Measurements from ENCODE around the gene CYYR1.

CYYR1 gene

DNA sequence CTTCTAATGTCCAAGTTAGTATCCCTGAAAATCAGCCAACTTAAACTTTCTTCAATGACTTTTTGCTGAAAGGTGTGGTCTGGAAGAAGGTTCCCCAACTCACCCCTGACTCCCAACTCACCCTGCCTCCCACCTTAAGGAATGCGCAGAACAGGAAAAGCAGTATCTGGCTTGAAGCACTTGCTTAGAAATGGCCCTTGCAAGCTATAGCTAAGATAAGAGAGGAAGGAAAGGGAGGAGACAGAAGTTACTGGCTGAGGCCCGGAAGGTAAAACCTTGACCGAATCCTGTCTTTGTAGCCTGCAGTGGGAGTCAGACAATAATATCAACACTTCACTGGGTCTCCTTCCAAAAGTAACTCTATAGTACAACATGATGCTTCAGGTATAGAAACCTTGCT, 2.9 kb downstream of the CYYR1 start:
- peaks cover 20% of the 10 kb centered on the region for H3K4me1 ChIP-seq
- H3K9me3 ChIP-seq = no peaks in the 10 kb centered on the region; the same call in 1 of the 2 replicates
- H3K4me3 ChIP-seq = no peak overlapping the region
- in situ Hi-C loops (cut with MboI; ENCODE audit: low sequenced_read_pairs) = no loop called here
- H3K27me3 ChIP-seq (ENCODE audit: low read depth) = no peaks in the 10 kb centered on the region
- no peak for DNase-seq (ENCODE audit: low spot score in 2 of 2)
- H3K36me3 ChIP-seq (replicated peaks) = no peaks in the 10 kb centered on the region

DNA sequence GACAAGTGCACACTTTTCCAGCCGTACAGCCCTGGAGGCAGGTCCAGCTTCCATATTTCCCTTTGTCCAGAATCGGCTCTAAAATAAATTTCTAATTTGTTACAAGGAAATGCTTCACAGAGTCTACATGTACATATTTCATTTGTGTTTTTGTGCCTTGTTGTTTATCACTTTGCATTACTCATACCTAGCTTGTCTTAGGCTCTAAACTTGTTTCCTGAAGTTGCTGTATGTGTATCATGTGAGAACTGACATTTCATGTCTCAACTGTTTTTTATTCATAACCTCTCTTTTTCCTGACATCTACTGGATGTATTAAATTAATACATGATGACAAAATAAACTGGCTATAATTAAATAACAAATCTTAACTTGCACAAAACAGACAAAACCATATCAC, 7.5 kb downstream of the CYYR1 start:
- DNase-seq (ENCODE audit: low spot score in 2 of 2) = no peak
- in situ Hi-C loops (cut with MboI; ENCODE audit: low sequenced_read_pairs) = no loop called here
- H3K27me3 ChIP-seq (ENCODE audit: low read depth) = no peaks in the 10 kb centered on the region
- no peaks in the 10 kb centered on the region for H3K9me3 ChIP-seq
- H3K4me3 ChIP-seq = no peak overlapping the region
- no peaks in the 10 kb centered on the region for H3K36me3 ChIP-seq (replicated peaks)
- H3K4me1 ChIP-seq = peaks cover 23% of the 10 kb centered on the region

DNA sequence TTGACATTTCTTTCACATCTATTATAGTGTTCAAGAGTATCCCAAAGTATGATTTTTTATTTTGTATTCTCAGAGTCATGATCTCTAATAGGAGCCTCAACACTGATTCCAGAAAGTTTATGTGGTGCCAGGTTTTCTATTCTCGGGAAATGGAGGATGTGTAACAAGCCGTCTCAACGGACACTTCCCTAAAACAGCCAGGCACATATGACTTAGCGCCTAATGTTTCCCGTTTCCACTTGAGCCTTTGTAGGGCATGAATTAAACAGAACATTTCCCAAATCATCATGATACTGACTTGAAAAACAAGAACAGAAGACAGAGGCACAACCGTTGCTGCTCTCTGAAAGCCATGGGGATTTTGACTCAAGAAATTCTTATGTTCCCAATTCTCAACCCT, 8.0 kb downstream of the CYYR1 start:
- in situ Hi-C loops (cut with MboI; ENCODE audit: low sequenced_read_pairs) = no loop called here
- Histone ChIP-seq H3K4me1 (peaks cover 23% of the 10 kb centered on the region), H3K4me3 (no peak overlapping the region), H3K27me3 (ENCODE audit: low read depth) (no peaks in the 10 kb centered on the region), H3K36me3 (replicated peaks) (no peaks in the 10 kb centered on the region), H3K9me3 (no peaks in the 10 kb centered on the region)
- no peak for DNase-seq (ENCODE audit: low spot score in 2 of 2)

DNA sequence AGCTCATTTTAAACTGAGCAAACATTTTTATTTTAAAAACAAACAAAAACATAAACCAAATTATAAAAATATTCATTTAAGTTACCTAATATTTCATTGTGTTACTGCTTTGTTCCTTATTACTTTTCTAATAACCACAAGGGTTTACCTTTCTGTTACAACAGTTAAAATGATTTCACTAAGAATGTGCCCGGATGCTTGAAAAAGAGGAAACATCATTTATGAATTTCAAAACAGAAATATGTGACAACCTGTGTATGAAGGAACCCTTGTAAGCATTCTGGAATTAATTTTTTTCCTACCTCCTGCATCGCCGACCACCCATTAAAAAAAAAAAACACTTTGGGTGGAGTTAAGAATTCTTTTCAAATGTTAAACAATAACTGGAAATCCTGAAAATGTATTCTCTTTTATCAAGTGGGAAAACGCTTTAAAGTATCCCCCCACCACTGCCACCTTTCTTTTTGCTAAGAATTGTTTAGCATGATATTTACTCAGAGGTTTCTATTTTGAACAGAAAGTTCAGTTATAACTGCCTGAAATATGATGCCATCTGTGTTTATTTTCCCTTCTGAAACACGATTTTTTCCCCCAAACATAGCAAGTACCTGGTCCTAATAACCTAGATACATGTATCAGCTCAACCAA, 9.1 kb downstream of the CYYR1 start:
- H3K4me3 ChIP-seq = no peak overlapping the region
- no peaks in the 10 kb centered on the region for H3K27me3 ChIP-seq (ENCODE audit: low read depth)
- H3K36me3 ChIP-seq (replicated peaks) = no peaks in the 10 kb centered on the region
- in situ Hi-C loops (cut with MboI; ENCODE audit: low sequenced_read_pairs) = no loop called here
- H3K4me1 ChIP-seq = peaks cover 23% of the 10 kb centered on the region
- DNase-seq (ENCODE audit: low spot score in 2 of 2) = no peak
- H3K9me3 ChIP-seq = no peaks in the 10 kb centered on the region

DNA sequence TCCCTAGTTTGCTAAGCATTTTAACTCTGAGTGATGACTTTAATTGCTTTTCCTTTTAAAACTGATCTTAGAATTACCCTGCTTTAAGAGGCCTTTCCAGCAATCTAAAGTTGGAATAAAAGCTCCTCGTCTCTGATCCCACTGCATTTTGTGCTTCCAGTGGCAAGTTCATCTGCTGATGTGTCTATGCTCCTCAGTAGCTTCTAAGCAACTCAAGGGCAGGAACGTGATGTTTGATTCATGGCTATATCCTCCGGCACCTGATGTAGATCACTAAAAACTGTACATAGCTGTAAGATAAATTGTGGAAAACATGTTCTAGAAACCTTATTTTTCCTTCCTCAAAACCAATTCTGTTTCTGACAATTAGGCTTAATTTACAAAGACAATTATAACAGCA, 12.5 kb downstream of the CYYR1 start:
- Histone ChIP-seq H3K36me3 (replicated peaks) (no peaks in the 10 kb centered on the region), H3K4me3 (no peak overlapping the region), H3K4me1 (peaks cover 22% of the 10 kb centered on the region), H3K27me3 (ENCODE audit: low read depth) (no peaks in the 10 kb centered on the region), H3K9me3 (no peaks in the 10 kb centered on the region)
- no peak for DNase-seq (ENCODE audit: low spot score in 2 of 2)
- in situ Hi-C loops (cut with MboI; ENCODE audit: low sequenced_read_pairs) = no loop called here

DNA sequence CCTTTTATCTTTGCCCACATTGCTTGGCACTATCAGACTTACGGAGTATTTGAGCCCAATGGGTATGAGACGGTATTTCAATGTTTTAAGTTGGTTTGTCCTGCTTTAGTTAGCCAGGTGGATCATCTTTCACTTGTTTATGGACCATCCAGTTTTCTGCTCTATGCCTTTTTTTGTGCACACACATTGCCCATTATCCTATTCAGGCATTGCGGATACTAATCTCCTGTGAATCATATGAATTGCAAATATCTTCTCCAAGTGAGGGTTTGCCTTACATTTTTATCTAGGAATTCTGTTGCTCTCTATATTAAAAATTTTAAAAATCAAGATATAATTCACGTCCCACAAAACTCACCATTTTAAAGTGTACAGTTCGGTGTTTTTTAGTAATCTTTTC, 14.0 kb downstream of the CYYR1 start:
- no peaks in the 10 kb centered on the region for H3K9me3 ChIP-seq
- no peak overlapping the region for H3K4me3 ChIP-seq
- peak in 1 of 2 experiments; percentile 14 for DNase-seq (ENCODE audit: low spot score in 2 of 2)
- no peaks in the 10 kb centered on the region for H3K36me3 ChIP-seq (replicated peaks)
- H3K27me3 ChIP-seq (ENCODE audit: low read depth) = no peaks in the 10 kb centered on the region
- H3K4me1 ChIP-seq = peaks cover 14% of the 10 kb centered on the region
- in situ Hi-C loops (cut with MboI; ENCODE audit: low sequenced_read_pairs) = no loop called here

DNA sequence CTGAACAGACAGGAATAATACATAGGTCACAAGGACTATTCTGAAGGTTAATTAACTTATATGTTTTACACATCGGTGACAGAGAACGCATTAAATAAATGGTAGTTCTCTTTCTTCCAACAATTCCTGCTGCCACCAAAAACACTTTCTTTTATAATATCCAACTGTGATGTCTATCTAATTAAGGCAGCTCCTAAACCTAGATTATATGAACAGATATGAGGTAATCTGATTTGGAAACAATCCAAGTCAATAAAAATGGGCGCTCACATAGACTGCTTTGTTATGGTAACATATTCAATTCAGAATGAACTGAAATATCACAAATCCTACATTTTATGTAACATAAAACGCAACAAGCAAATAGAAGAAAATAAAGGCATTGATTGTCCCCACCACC, 16.0 kb downstream of the CYYR1 start:
- H3K27me3 ChIP-seq (ENCODE audit: low read depth) = no peaks in the 10 kb centered on the region
- H3K4me1 ChIP-seq = peaks cover 13% of the 10 kb centered on the region
- H3K4me3 ChIP-seq = no peak overlapping the region
- DNase-seq (ENCODE audit: low spot score in 2 of 2) = peak in 1 of 2 experiments; percentile 70
- H3K36me3 ChIP-seq (replicated peaks) = no peaks in the 10 kb centered on the region
- H3K9me3 ChIP-seq = no peaks in the 10 kb centered on the region
- in situ Hi-C loops (cut with MboI; ENCODE audit: low sequenced_read_pairs) = no loop called here

DNA sequence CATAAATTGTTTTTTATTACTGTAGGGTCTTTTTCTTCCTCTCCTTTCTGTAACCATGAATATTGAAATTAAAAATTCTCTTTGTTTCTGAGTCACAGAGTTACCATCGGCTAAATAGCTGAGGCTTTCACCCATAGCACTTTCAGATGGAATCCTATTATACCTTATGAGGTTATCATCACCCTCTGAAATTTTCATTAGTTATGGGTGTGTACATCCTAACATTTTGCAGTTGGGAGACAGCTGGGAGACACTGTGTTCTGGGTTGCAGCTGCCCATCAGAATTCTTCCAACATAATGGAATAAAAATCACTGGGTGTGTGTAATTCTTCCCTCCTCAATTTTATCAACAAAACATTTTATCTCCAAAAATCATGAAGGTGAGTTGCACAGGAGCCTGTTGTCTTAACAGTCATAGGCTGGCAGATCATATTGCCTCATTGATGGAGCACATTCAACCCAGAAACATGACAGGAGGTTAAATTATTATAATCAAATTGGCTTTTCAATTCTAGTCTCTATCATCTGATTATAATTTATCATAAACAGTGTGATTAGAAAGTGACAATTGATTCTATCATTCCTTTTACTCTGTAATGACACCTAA, 17.4 kb downstream of the CYYR1 start:
- Histone ChIP-seq H3K36me3 (replicated peaks) (no peaks in the 10 kb centered on the region), H3K4me1 (peaks cover 13% of the 10 kb centered on the region), H3K4me3 (no peak overlapping the region), H3K9me3 (no peaks in the 10 kb centered on the region), H3K27me3 (ENCODE audit: low read depth) (no peaks in the 10 kb centered on the region)
- in situ Hi-C loops (cut with MboI; ENCODE audit: low sequenced_read_pairs) = no loop called here
- no peak for DNase-seq (ENCODE audit: low spot score in 2 of 2)

DNA sequence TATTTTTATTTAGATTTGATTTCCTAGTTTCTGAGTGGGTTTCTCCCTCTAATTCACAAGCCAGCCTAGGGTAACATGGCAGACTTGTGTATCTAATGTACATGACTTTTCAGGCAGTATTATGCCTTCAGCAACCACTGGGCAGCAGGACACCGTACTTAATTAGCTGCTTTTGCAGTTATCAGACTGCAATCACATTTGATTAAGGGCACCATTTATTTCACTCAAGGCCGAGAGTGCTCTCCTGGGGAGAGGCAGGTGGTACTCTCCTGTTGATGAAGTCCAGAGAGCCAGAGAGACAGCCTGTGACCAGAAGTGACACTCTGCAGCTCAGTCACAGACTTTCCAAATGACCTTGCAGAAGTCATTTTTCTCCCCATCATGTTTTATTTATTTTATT, 18.7 kb downstream of the CYYR1 start:
- DNase-seq (ENCODE audit: low spot score in 2 of 2) = no peak
- Histone ChIP-seq H3K4me3 (no peak overlapping the region), H3K36me3 (replicated peaks) (no peaks in the 10 kb centered on the region), H3K9me3 (no peaks in the 10 kb centered on the region), H3K4me1 (peaks cover 13% of the 10 kb centered on the region), H3K27me3 (ENCODE audit: low read depth) (no peaks in the 10 kb centered on the region)
- in situ Hi-C loops (cut with MboI; ENCODE audit: low sequenced_read_pairs) = no loop called here

DNA sequence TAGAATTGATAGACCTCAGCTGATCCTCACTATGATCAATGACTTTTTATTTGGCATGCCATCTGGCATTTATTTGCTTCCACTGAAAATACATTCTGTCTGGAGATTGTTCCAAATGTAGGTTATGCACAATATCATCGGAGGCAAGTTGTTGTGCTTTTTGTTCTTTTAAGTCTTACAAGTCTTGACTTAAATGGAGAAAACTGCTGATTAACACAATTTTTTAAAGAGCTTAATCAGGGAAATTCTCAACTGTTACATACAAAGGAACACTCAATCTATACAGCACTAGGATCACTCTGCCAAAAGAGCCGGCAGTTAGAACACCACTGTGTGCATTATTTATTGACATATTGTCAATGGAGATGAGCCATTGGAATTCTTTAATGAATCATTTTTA, 19.2 kb downstream of the CYYR1 start:
- no peaks in the 10 kb centered on the region for H3K27me3 ChIP-seq (ENCODE audit: low read depth)
- in situ Hi-C loops (cut with MboI; ENCODE audit: low sequenced_read_pairs) = no loop called here
- DNase-seq (ENCODE audit: low spot score in 2 of 2) = no peak
- H3K9me3 ChIP-seq = no peaks in the 10 kb centered on the region
- H3K4me3 ChIP-seq = no peak overlapping the region
- no peaks in the 10 kb centered on the region for H3K36me3 ChIP-seq (replicated peaks)
- H3K4me1 ChIP-seq = peaks cover 13% of the 10 kb centered on the region

DNA sequence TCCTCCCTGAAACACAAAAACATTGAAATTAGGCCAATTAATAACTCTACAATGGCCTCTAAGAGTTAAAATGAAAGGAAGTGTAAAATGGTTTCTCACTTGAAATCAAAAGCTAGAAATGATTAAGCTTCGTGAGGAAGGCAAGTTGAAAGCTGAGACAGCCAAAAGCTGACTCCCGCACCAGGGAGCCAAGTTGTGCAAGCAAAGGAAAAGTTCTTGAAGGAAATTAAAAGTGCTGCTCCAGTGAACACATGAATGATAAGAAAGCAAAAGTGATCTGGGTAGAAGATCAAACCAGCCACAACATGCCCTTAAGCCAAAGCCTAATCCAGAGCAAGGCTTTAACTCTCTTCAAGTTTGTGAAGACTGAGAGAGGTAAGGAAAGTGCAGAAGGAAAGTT, 22.8 kb downstream of the CYYR1 start:
- Histone ChIP-seq H3K36me3 (replicated peaks) (no peaks in the 10 kb centered on the region), H3K4me1 (no peaks in the 10 kb centered on the region), H3K4me3 (no peak overlapping the region), H3K27me3 (ENCODE audit: low read depth) (no peaks in the 10 kb centered on the region), H3K9me3 (no peaks in the 10 kb centered on the region)
- no peak for DNase-seq (ENCODE audit: low spot score in 2 of 2)
- in situ Hi-C loops (cut with MboI; ENCODE audit: low sequenced_read_pairs) = no loop called here

DNA sequence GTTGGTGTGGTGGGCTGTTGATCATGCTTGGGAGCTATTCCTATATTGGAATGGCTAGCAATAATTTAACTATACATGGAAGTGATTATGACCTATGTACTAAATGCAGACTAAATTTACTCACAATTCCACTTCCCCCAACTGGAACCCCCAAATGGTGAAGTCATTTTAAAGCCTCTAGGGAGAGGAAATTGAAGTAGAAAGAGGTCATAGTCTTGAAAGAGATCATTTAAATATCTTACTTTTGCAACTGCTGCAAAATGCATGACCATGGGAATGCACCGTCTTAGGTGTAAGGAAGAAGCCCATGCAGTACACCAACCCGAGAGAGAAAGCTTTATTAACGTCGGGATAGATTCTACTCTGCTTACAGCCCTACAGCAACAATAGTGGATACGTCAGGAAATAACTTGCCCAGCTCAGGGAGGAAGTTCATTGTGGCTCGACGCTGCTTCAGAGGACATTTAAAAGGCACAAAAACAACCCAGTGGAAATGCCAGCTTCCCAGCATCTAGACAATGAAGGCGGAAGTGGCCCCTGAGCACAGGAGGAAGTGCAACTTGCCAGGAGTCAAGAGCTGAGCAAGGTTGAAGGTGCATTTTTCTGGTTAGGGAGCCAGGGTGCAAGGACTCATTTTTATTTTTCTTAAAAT, 26.5 kb downstream of the CYYR1 start:
- Histone ChIP-seq H3K4me1 (no peaks in the 10 kb centered on the region), H3K9me3 (no peaks in the 10 kb centered on the region), H3K27me3 (ENCODE audit: low read depth) (no peaks in the 10 kb centered on the region), H3K36me3 (replicated peaks) (no peaks in the 10 kb centered on the region), H3K4me3 (no peak overlapping the region)
- in situ Hi-C loops (cut with MboI; ENCODE audit: low sequenced_read_pairs) = no loop called here
- no peak for DNase-seq (ENCODE audit: low spot score in 2 of 2)

DNA sequence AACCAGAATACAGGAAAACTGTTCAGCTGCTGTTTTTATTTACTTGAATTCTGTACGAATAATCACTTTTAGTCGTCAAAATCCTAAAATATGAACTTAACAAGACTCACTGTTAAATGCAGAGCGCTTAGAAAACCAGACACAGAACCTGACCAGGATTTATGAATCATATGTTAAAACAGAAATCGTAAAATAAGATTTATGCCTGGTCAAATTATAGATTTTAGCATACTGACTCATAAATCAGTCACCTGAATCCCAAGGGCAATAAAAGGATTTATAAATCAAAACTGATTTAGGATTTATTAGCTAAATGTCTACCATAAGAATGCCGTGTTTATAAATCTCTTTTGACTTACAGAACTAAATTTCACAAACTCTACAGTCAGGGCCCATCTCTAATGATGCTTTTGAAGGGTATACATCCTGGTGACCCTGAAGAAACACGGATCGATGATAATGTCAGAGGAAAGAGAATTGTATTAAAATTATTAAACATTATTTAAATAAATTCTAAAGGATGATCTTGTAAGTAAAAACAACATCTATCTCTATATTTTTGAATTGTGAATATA, 28.8 kb downstream of the CYYR1 start:
- H3K27me3 ChIP-seq (ENCODE audit: low read depth) = no peaks in the 10 kb centered on the region
- H3K36me3 ChIP-seq (replicated peaks) = no peaks in the 10 kb centered on the region
- H3K4me3 ChIP-seq = no peak overlapping the region
- no peaks in the 10 kb centered on the region for H3K4me1 ChIP-seq
- no peak for DNase-seq (ENCODE audit: low spot score in 2 of 2)
- H3K9me3 ChIP-seq = no peaks in the 10 kb centered on the region
- in situ Hi-C loops (cut with MboI; ENCODE audit: low sequenced_read_pairs) = no loop called here

DNA sequence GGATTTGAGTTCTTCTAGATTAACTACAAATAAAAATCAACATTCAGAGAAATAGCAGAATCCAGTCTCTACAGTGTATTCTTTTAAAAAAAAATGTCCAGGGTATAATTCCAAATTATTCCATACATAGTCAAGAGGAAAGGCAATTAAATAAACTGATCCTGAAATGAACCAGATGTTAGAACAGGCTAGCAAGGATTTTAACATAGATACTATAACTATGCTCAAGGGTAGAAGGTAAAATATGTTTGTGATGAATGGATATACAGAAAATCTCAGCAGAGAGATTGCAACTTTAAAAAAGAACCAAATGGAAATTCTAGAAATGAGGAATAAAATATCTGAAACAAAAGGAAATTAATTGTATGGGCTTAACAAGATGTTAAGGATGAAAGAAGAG, 32.4 kb downstream of the CYYR1 start:
- Histone ChIP-seq H3K36me3 (replicated peaks) (no peaks in the 10 kb centered on the region), H3K4me3 (no peak overlapping the region), H3K27me3 (ENCODE audit: low read depth) (no peaks in the 10 kb centered on the region), H3K9me3 (no peaks in the 10 kb centered on the region), H3K4me1 (no peaks in the 10 kb centered on the region)
- no peak for DNase-seq (ENCODE audit: low spot score in 2 of 2)
- in situ Hi-C loops (cut with MboI; ENCODE audit: low sequenced_read_pairs) = no loop called here

All from HAP-1 (cell line).